ENCODE measurements around the gene HBA1.
"Not testable (repeated sequence)": the region's sequence is repeated elsewhere in the genome, so short reads cannot be mapped to it uniquely, and the experiment has no call there.

Gene HBA1

DNA sequence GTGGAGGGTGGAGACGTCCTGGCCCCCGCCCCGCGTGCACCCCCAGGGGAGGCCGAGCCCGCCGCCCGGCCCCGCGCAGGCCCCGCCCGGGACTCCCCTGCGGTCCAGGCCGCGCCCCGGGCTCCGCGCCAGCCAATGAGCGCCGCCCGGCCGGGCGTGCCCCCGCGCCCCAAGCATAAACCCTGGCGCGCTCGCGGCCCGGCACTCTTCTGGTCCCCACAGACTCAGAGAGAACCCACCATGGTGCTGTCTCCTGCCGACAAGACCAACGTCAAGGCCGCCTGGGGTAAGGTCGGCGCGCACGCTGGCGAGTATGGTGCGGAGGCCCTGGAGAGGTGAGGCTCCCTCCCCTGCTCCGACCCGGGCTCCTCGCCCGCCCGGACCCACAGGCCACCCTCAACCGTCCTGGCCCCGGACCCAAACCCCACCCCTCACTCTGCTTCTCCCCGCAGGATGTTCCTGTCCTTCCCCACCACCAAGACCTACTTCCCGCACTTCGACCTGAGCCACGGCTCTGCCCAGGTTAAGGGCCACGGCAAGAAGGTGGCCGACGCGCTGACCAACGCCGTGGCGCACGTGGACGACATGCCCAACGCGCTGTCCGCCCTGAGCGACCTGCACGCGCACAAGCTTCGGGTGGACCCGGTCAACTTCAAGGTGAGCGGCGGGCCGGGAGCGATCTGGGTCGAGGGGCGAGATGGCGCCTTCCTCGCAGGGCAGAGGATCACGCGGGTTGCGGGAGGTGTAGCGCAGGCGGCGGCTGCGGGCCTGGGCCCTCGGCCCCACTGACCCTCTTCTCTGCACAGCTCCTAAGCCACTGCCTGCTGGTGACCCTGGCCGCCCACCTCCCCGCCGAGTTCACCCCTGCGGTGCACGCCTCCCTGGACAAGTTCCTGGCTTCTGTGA, at the start of gene HBA1:
TSS of gene HBA1 (plus strand) at position 204 of the 906 bp plus-strand sequence. CDS start at position 241, 37 bp downstream.
- not testable (repeated sequence) for FAIRE-seq

GRCh38 chr16:129075-129474, 47.4 kb upstream of the HBA1 start:
- no peak for DNase-seq (ENCODE audit: insufficient read length, low spot score)
- FAIRE-seq = no peak
- no peak for TF ChIP-seq POLR2A (IDR thresholded peaks at IDR 0.05; ENCODE audit: low read depth, low read length)

More for the DNA sequence above, at the start of gene HBA1:
- DNase-seq (ENCODE audit: insufficient read length, low spot score) = not testable (repeated sequence)

DNA sequence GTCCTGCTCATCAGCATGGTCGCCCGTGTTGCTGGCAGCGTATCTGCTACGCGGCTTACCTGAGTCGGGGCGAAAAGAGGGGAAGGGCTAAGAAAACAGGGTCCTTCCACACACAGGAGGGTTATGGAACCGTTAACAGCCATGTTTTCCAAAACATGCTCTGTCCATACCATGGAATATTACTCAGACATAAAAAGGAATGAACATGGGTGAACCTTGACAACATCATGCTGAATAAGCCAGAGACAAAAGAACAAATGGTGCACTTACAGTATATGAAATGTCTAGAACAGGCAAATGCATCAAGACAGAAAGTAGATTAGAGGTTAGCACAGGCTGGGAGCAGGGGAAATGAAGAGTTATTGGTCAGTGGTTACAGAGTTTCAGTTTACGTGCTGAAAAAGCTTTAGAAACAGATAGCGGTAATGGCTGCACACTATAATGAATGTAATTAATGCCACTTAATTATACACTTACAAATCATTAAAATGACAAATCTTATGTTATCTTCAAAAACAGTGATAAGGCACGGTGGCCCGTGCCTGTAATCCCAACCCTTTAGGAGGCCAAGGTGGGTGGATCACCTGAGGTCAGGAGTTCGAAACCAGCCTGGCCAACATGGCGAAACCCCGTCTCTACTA, 45.8 kb upstream of the HBA1 start:
- TF ChIP-seq POLR2A (IDR thresholded peaks at IDR 0.05; ENCODE audit: low read depth, low read length) = no peak
- DNase-seq (ENCODE audit: insufficient read length, low spot score) (no peak), FAIRE-seq (no peak)

- no peak for DNase-seq (ENCODE audit: insufficient read length, low spot score)
- no peak for FAIRE-seq
- no peak for TF ChIP-seq POLR2A (IDR thresholded peaks at IDR 0.05; ENCODE audit: low read depth, low read length)
Measured at GRCh38 chr16:132120-132519, 44.4 kb upstream of the HBA1 start.

DNA sequence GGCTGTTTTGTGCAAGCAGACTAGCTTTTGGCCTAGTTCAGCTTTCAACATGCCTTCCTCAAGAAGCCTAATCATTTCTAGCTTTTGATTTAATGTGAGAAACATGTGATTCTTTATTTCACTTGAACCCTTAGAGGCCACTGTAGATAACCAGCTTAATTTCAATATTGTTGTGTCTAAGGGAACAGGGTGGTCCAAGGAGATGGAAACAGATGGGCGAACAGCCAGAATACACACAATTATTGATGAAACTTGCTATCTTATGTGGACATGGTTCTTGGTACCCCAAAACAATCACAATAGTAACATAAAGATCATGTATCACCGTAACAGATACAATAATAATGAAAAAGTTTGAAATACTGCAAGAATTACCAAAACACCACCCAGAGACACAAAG, 42.8 kb upstream of the HBA1 start:
- TF ChIP-seq POLR2A (IDR thresholded peaks at IDR 0.05; ENCODE audit: low read depth, low read length) = no peak
- no peak for DNase-seq (ENCODE audit: insufficient read length, low spot score)
- FAIRE-seq = no peak

DNA sequence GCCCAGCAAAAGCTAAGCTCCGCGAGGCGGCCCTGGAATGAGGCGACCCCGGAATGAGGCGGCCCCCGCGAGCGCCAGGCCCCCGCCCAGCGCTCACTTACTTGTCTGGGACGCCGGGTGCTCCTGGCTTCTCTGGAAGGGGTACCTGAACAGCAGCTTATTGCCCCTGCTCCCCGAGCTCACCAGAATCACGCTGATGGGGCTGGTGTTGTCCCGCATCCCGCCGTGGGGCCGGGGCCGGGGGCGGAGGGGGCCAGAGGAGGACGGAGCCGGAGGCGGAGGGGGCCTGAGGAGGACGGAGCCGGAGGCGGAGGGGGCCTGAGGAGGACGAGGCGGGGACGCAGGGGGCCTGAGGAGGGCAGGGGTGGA, 38.4 kb upstream of the HBA1 start:
- TF ChIP-seq POLR2A (IDR thresholded peaks at IDR 0.05; ENCODE audit: low read depth, low read length) = no peak
- no peak for DNase-seq (ENCODE audit: insufficient read length, low spot score)

DNA sequence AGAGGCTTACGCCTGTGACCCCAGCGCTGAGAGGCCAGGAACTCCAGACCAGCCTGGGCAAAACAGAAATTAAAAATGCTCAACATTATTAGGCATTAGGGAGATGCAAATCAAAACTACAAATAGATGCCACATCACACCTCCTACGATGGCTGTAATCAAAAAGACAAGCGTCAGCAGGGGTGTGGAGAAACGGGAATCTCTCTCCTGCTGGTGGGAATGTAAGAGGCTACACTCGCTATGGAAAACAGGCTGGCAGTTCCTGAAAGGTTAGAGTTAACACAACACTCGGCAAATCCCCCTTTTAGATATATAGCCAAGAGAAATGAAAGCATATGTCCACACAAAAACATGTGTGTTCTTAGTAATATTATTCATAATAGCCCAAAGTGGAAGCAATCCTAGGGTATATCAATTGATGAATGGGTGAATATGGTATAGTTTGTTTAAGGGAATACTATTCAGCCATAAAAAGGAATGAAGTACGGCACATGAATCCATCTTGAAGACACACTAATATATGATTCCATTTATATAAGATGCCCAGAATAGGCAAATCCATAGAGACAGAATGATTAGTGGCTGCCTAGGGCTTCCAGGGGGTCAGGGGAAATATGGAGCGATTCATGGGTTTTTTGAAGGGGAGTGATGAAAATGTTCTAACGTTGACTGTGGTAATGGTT, 36.2 kb upstream of the HBA1 start:
- no peak for TF ChIP-seq POLR2A (IDR thresholded peaks at IDR 0.05; ENCODE audit: low read depth, low read length)
- DNase-seq (ENCODE audit: insufficient read length, low spot score) = no peak
- FAIRE-seq = no peak

More for the DNA sequence above, 38.4 kb upstream of the HBA1 start:
- no peak for FAIRE-seq

DNA sequence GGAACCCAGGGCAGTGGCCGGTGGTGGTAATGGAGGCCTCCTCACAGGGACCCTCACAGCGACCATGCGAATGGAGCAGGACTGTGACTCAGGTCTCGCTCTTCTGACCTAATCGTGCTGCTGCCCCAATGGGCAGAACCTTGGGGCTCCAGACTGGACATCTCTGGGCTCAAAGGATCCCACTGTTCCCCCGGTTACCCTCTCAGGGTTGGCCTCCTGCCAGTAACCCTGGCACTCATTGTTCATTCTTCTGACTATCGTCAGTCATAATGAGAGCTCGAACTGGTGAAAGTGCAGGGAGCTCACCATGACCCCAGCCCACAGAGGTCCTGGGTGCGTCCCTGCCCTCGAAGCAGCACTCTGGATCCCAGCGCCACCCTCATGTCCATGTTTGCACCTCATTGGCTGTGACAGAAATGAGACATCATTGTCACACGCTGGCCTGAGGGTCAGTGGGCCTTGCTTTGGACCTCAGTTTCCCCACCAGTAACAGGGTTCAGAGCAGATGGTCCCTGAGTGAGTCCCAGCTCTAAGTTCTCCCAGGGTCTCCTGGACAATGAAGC, 34.0 kb upstream of the HBA1 start:
- TF ChIP-seq POLR2A (IDR thresholded peaks at IDR 0.05; ENCODE audit: low read depth, low read length) = no peak
- FAIRE-seq (no peak), DNase-seq (ENCODE audit: insufficient read length, low spot score) (no peak)

DNA sequence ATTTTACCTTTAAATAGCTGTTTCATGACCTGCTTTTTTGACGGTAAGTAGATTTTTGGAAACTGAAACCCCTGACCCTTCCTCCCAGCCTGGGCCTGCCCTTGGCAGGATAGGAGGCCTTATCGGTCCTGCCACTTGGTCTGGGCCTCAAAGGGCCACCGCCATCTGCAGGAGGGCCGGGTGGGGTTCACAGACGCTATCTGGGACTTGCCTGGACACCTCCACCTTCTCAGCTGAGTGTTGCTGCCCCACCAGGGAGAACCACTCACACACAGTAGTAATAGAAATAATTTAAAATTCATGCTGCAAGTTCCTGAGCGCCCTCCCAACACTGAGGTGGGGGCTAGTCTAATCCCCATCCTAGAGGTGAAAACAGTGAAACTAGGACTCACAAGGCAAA, 33.4 kb upstream of the HBA1 start:
- DNase-seq (ENCODE audit: insufficient read length, low spot score) (no peak), FAIRE-seq (no peak)
- TF ChIP-seq POLR2A (IDR thresholded peaks at IDR 0.05; ENCODE audit: low read depth, low read length) = no peak

- no peak for DNase-seq (ENCODE audit: insufficient read length, low spot score)
- no peak for TF ChIP-seq POLR2A (IDR thresholded peaks at IDR 0.05; ENCODE audit: low read depth, low read length)
- FAIRE-seq = no peak
Measured at GRCh38 chr16:143456-143855, 33.0 kb upstream of the HBA1 start.

GRCh38 chr16:144797-145252, 31.7 kb upstream of the HBA1 start:
- no peak for DNase-seq (ENCODE audit: insufficient read length, low spot score)
- no peak for FAIRE-seq
- TF ChIP-seq POLR2A (IDR thresholded peaks at IDR 0.05; ENCODE audit: low read depth, low read length) = no peak

DNA sequence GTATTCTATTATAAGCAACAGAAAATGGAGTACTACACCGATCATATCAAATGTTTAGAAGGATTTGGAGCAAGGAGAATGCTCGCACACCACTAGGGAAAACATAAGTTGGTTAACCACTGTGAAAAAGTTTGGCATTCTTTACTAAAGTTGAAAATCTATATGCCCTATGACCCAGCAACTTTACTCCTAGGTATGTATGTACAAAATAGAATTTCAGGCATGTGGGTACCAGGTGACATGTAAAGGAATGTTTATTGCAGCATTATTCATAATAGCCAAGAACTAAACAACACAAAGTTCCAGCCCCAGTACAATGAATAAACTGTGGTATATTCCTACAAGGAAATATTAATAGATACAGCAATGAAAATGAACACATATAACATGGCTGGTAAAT, 29.8 kb upstream of the HBA1 start:
- DNase-seq (ENCODE audit: insufficient read length, low spot score) (no peak), FAIRE-seq (no peak)
- TF ChIP-seq POLR2A (IDR thresholded peaks at IDR 0.05; ENCODE audit: low read depth, low read length) = no peak

- no peak for DNase-seq (ENCODE audit: insufficient read length, low spot score)
- no peak for FAIRE-seq
- no peak for TF ChIP-seq POLR2A (IDR thresholded peaks at IDR 0.05; ENCODE audit: low read depth, low read length)
Measured at GRCh38 chr16:149024-149660, 27.3 kb upstream of the HBA1 start.

Measured in H54 (cell line).